GM18498 (cell line): ENCODE results near the gene DPP7.
"Not testable (repeated sequence)": the region's sequence is repeated elsewhere in the genome, so short reads cannot be mapped to it uniquely, and the experiment has no call there.

ENCODE experiments used
- ATAC-seq: cut with Tn5 transposase; IDR thresholded peaks from one replicate; pipeline ENCODE4 v1.9.1; 2021; ENCODE audit warnings: mild to moderate bottlenecking, moderate library complexity; ENCODE audit not compliant: unreplicated experiment

The DPP7 gene

DNA sequence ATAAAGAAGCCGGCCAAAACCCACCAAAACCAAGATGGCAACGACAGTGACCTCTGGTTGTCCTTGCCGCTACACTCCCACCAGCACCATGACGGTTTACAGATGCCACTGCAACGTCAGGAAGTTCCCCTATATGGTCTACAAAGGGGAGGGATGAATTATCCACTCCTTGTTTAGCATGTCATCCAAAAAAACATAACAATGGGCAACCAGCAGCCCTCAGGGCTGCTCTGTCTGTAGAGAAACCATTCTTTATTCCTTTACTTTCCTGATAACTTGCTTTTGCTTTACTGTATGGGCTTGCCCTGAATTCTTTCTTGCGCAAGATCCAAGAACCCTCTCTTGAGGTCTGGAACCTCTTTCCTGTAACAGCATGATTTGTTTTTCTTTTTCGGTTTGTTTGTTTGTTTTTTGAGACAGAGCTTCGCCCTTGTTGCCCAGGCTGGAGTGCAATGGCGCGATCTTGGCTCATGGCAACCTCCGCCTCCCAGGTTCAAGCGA lies 39.2 kb downstream of the DPP7 start:
- no peak for ATAC-seq

DNA sequence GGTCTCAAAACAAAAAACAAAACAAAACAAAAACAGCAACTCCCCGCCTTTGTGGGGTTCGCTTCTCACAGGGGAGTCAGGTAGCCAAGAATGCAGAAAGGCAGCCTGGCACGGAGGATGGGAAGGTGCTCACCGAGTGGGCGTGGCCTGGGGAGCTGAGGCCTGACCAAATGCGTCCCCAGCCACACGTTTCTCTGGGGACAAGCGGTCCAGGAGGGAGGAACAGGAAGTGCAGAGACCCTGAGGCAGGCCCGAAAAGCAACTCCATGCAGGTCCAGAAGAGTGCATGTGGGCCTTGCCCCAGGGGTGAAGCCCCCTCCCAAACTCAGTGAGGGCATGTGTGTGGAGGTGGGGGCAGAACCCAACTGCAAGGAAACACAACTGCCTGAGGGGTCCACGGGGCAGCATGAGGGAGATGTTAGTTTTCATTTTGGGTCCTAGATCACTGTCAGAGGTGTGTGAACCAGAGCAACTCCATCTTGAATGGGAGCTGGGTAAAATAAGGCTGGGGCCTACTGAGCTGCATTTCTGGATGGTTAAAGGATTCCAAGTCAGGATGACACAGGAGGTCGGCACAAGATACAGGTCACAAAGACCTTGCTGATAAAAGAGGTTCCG lies 39.8 kb downstream of the DPP7 start:
- no peak for ATAC-seq

DNA sequence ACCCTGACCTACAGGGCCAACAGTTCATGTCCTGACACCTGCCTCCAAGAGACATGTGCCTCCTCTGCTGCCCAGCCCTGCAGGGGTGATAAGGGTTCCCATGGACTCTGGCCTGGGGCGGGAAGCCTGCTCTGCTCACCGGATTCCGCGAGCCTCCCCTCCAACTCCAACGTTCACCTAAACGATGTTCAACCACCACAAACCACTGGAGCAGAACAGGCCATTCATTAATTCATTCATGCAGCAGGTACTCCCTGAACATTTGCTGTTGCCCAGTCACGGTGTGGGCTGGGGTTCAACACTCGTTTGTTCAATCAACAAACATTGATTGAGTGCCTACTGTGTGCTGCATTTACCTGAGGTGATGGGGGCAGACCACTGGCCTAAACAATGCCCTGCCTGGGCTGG lies 40.5 kb downstream of the DPP7 start:
- no peak for ATAC-seq

DNA sequence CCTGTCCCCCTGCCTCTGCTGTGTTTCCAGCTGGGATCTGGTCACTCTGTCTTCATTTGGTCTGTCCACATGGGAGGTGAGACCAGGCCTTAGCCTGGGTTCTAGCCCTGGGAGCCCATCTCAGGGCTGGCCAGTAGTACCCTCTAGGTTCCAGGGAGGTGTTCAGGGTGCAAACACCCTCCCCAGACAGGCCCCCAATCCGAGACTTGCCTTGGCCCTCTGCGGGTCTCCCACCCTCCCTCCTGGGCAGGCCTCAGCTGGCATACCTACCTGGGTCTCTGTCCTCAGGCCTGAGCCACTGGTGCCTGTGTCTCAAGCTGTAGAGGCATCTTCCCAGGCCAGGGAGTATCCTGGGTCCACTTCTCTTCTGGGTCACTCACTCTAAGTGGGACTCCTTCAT lies 43.3 kb downstream of the DPP7 start:
- no peak for ATAC-seq

DNA sequence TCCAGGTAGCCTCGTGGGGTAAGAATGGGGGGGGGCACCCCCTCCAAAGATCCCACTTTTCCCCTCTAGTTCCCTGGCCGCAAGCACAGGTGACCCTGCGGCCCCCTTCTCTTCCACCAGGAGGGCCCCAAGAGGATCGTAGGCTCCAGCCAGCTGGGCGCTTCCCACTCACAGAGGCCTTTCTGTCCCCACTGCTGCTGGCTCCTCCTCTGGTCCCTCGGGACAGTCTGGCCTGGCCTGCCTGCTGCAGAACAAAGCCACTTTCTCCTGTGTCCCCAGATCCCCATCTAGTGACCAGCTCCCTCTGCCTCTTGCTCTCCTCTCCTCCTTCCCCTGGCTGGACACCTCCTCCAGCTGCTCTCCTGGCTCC lies 43.6 kb downstream of the DPP7 start:
- ATAC-seq: no peak

DNA sequence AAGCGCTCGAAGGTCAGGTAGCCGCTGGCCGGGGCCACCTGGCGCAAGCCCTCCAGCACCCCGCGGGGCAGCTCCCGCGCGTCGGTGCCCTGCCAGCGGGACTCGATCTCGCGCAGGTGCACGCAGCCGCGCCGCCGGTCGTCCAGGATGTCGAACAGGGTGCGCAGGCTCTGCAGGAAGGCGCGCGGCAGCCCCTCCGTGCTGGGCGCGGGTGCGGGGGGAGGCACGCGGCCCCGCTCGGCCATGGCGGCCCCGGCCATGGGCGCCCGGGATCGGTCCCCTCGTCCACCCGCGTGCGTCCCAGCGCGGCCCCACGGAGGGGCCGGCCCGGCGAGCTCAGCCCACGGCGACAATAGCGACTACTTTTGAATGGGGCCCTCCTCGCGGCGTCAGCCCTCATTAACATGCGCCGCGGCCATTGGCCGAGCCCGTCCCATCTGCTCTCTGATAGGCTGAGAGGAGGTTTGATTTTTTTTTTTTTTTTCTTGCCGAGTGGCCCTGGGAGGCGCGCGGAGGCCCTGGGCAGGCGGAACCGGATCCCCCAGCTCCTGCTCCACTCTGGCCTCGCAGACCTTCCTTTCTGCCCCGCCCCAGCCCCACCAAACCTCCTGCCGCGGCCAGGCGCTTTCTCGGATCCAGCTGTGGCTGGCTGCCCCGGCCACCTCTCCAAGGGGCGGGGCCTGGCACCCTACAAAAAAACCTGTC lies 44.2 kb downstream of the DPP7 start, which contains the start of gene SAPCD2:
SAPCD2 (minus strand) TSS at position 357 of the 705 bp plus-strand sequence; CDS start at position 260, 97 bp downstream.
- peak; percentile 70 for ATAC-seq

DNA sequence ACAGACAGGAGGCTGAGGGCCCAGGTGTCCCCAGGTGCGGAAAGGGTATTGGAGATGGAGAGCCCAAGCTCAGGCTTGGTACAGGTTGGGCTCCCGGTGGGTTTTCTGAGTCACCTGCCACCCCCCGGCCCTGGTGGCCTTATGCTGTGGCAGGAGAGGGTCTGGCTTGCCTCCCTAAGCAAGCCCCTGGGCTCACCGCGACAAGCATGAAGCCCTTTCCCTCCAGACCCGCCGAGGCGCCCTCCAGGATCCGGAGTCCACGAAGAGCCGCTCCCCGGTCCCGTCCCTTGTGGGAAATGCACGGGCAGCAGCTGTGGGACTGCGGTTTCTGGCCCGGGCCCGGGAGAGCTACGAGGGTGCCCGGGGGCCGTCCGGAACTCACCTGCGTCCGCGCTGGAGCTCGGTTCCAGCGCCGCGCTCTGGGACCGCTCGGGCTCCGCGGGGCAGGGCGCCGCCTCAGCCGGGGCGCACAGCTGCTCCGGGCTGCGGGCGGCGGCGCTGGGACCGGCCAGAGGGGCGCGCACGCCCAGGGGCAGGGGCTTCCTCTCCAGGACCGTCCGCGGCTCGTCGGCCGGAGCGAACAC lies 44.9 kb downstream of the DPP7 start:
- no peak for ATAC-seq

DNA sequence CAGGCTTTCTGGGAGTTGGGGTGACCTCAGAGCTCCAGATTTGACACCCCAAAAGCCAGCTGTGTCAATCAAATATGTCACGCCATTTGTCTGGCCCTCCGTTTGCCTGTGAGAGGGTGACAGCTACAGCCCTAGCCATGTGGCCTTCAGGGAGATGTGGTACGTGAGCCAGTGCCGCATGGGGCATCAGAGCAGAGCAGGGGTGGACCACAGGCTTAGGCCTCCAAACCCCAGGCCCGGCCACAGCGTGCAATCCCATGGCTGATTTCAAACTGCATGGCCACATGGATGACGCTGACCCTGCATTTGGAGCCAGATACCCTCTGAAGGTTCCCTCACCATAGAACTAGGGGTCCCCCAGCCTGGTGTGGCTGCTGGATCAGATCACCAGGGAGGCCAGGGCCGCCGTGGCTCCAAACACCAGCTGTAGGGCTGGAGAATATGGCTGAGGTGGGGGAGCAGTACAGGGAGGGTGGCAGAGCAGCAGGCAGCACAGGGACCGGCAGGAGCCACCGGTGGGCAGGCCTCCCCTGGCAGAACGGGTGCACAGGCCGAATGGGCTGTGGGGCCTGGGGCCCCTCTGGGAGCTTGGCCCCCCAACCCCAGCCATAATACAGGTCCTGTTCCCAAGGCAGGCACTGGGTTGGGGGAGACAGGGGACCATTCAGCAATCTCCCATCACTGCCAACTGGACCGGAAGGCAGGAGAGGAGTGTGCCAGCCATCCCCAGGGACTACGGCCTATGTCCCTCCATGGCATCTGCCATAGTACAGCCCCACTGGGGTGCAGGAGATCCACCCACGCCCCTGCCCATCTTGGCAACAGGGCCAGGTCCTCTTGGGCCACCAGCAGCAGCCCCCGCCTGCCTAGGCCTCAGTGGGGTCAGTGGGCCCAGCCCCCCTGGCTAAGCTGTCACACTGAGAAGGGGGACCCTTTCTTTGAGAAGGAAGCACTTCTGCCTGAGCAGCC lies 45.7 kb downstream of the DPP7 start:
- no peak for ATAC-seq

DNA sequence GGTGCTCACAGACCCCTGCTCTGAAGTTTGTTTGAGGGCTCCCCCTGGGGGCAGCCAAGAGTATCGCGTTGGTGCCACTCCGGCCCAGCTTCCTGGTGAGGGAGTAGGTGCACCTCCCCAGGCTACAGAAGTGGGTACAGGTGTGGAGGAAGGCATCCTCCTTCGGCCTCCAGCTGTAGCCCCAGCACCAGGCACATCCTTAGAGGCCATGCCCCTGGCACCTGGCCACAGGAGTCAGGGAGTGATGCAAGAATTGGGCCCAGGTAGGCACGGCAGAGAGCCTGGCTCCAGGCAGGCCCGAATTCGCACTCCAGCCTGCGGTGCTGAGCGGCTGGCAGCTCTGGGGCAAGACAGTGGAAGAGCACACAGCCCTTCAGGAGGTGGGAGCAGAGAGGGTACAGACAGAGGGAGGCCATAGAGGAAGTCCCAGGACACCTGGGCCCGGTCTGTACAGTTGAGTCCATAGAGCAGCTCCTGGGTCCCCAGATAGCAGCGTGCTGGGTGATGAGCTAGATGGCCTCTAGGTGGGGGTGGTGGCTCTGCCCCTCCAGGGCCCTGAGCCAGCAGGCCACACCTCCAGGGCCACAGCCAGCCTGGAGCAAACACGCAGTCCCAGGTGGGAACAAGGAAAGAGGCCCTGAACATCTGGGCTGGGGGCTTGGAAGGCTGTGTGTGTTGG lies 46.5 kb downstream of the DPP7 start:
- peak; percentile 45 for ATAC-seq

DNA sequence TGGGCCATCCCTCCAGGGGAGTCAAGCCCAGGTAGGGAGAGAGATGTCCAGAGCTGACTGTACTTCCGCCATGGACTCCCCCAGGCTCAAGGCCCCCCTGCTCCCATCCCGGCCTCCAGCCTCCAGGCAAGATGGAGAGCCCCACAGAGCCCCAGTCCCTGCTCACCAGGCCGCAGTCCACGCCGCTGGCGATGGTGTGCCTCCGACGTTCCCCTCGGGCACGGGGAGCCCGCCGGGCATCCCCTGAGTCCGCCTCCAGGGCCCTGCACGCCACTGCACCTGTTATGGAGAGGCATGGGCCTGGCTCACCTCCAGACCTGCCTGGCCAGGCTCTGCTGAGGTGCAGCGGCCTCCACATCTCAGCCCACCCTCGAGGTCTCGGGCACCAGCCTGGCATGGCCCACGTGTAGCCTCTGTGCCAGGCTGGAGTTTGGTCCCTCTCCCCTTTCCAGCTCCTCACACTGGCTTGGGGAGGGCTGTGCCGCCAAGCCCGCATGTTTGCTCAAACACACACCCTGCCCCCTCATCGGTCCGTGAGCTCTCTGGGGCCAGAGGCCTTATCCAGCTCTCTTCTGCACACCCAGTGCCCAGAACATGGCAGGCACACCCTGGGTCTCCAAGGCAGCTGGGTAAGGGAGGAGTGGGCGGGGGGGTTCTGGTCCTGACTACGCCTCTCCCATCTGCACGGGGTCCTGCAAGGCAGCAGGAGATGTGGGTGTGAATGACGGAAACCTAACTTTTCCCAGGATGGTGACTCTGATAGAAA lies 48.3 kb downstream of the DPP7 start:
- no peak for ATAC-seq

DNA sequence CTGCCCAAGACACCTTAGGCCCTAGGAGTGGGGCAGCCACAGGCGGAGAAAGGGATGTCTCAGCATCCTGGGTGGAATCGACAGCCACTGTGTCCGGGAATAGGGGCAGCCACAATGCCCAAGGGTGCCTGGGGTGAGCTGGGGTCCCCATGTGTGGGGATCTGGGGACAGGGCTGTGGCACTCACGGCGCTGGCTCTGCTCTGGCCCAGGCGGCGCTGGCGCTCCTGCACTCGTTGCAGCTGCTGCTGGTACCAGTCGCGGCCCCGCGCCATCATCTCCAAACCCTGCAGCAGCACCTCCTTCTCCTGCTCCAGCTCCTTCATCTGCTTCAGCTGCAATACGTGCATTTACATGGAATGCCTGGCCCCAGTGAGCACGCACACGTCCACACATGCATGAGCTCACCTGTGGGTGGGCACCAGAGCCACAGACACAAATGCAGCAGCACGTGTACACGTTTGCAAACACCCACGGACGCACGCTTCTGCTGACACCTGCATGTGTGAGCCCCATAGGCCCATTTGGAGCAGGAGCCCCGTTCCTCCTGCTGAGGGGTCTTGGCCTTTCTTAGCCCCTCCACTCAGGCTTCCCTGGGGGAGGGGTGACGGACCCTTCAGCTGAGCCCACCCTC lies 49.1 kb downstream of the DPP7 start:
- no peak for ATAC-seq

DNA sequence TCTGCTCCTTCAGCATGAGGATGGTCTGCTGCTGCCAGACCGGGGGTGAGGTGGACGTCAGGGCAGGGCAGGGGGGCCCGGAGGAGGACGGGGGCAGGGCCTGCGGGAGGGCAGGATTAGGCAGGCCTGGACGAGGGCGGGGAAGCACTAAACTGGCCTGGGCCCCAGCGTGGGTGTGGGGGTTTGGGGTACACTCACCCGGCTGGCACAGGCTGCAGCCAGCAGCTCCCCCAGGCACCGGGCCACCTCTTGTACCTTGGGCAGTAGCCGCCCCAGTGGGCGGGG lies 49.7 kb downstream of the DPP7 start:
- ATAC-seq: no peak

DNA sequence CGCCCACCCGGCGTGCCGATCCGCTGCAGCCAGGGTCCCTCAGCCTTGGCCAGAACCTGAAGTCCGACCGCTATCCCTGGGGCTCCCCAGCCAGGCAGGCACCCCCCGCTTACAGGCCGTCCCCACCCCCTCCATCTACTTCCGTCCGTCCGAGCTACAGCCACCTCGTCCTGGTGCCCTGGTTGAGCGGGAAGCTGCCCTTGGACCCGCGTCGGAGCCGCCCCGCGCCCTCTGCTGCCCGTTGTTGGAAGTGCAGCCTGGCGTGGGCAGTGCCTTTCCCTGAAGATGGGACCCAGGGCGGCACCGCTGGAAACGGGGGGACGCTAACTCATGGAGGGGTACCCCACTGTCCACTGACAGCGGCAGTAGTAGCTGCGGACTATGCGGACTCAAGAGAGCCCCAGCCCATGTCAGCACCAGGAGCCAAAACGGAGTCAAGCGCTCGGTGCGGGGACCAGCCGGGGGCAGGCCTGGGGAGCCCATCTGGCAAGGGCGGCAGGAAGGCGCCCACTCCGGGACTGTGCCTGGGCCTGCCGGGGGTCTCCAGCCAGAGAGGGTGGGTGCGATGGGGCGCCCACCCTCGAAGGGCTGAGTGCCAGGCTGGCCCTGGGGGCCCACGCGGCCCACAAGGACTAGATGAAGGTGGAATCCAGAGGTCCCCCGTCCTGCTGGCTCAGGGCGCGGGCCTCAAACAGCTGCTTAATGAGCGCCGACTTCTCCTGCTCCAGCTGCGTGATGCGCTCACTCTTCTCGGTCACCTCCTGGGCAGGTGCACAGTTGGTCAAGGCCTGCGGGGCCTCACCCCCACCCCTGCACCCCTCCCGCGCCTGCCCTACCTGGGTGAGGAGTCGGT lies 50.3 kb downstream of the DPP7 start:
- ATAC-seq: no peak

DNA sequence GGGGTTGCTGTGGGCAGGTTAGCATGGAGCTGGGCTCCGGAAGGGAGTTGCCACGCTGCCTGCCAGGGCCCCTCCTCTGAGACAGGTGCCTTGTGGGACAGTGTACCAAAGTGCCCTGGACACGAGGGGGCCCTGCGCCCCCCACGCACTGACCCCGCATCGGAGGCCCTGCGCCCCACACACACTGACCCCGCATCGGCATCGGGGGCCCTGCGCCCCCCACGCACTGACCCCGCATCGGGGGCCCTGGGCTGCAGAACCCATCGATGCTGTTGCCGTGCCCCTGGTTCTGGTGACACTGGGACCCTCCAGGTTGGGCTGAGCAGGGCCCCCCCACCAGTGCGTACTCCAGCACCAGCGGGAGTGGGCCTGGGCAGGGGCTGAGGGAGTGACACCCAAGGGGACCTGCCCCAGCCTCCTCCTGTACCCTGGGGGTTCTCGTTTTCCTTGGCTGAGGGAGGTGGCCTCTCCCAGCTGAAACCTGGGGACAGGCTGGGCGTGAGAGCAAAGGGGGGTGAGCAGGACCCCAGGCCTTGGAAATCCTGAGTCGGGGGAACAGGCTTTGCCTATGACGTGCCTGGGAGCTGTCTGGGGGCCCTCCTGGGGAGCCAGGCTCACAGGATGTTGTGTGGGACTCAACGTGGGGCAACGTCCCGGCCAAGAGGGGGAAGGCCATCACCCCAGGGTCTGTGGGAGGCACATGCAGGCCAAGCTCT lies 51.1 kb downstream of the DPP7 start:
- no peak for ATAC-seq

DNA sequence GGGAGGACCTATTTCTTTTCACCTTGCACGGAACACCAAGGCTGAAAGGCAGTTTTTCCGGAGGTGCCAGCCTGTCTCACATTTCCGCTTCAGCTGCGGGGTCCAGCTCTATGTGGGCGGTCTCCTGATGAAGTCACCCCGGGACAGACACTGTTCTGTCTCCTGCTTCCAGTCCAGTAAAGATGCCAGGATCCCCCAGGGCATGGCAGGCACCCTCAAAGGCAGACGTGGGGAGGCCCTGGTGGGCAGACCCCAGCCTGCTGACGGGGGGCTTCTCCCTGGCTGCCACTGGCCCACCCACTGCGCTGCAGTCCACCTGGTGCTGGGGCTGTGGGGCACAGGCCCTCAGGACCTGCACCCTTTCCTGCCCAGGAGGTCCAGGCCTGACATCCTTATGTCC lies 51.7 kb downstream of the DPP7 start:
- not testable (repeated sequence) for ATAC-seq

DNA sequence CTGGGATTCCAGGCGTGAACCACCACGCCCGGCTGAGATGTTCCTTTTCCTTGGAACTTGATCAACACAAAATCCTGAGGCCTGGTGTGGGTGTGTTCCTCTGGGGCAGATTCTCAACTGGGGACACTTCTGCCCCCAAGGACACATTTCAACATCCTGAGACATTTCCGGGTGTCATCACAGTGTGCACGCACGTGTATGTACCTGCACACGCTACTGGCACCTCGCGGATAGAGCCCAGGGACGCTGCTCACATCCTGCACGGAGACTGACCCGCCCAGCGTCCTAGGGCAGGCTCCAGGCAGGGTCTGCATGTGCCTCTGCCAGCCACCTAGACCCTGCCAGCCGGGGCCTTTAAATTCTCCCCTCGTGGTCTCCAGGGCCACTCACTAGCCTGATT lies 52.1 kb downstream of the DPP7 start:
- ATAC-seq: no peak
